Trophoblast cell (in vitro differentiated cells and primary cell): ENCODE measurements around the gene LRP2.
"Not testable (repeated sequence)": the region's sequence is repeated elsewhere in the genome, so short reads cannot be mapped to it uniquely, and the experiment has no call there.

Experiments used
- DNase-seq, 2 donors: peaks; one replicate each; pipeline ENCODE4 v3.0.0-alpha.2; 2016
- H2AFZ ChIP-seq: 2 replicates; pipeline ENCODE4 v1.6.1; 2013; ENCODE audit warnings: low read length, moderate library complexity, mild to moderate bottlenecking; ENCODE audit not compliant: insufficient read depth, poor library complexity
- H2AK5ac ChIP-seq: 2 replicates; pipeline ENCODE4 v1.6.1; 2013; ENCODE audit warnings: mild to moderate bottlenecking, low read length
- H2BK120ac ChIP-seq: 2 replicates; pipeline ENCODE4 v1.6.1; 2013; ENCODE audit warnings: low read length, mild to moderate bottlenecking, moderate library complexity; ENCODE audit not compliant: insufficient read depth, poor library complexity
- H2BK12ac ChIP-seq: 2 replicates; pipeline ENCODE4 v1.6.1; 2013; ENCODE audit warnings: mild to moderate bottlenecking, low read length, moderate library complexity
- H2BK5ac ChIP-seq: 2 replicates; pipeline ENCODE4 v1.6.1; 2013; ENCODE audit warnings: low read length, low read depth, moderate library complexity, mild to moderate bottlenecking; ENCODE audit not compliant: poor library complexity
- H3K14ac ChIP-seq: 2 replicates; pipeline ENCODE4 v1.6.1; 2013; ENCODE audit warnings: mild to moderate bottlenecking, low read length
- H3K18ac ChIP-seq: 2 replicates; pipeline ENCODE4 v1.6.1; 2013; ENCODE audit warnings: mild to moderate bottlenecking, low read length
- H3K23ac ChIP-seq: 2 replicates; pipeline ENCODE4 v1.6.1; 2013; ENCODE audit warnings: low read length
- H3K27ac ChIP-seq: 2 replicates; pipeline ENCODE4 v1.5.1; 2013; ENCODE audit warnings: low read depth, mild to moderate bottlenecking, inconsistent platforms, low read length, moderate library complexity
- H3K27me3 ChIP-seq: 2 replicates; pipeline ENCODE4 v1.6.1; 2013; ENCODE audit warnings: inconsistent platforms, mild to moderate bottlenecking, low read length, moderate library complexity; ENCODE audit not compliant: insufficient read depth
- H3K36me3 ChIP-seq, 2 experiments: 1 replicate in 1 of 2; 2 replicates in 1 of 2; pipeline ENCODE4 v1.6.1; 2013; ENCODE audit warnings: low read length in 2 of 2, mild to moderate bottlenecking in 2 of 2, moderate library complexity in 1 of 2; ENCODE audit not compliant: insufficient read depth in 2 of 2, control insufficient read depth in 1 of 2
- H3K4ac ChIP-seq: 2 replicates; pipeline ENCODE4 v1.6.1; 2013; ENCODE audit warnings: low read depth, mild to moderate bottlenecking, low read length, moderate library complexity
- H3K4me1 ChIP-seq, 2 experiments: 1 replicate in 1 of 2; 2 replicates in 1 of 2; pipeline ENCODE4 v1.6.1; 2013; ENCODE audit warnings: low read length in 2 of 2, mild to moderate bottlenecking in 2 of 2, moderate library complexity in 1 of 2; ENCODE audit not compliant: insufficient read depth in 2 of 2, control insufficient read depth in 1 of 2
- H3K4me2 ChIP-seq: 2 replicates; pipeline ENCODE4 v1.6.1; 2013; ENCODE audit warnings: inconsistent platforms, mild to moderate bottlenecking, low read length, moderate library complexity
- H3K4me3 ChIP-seq: 2 replicates; pipeline ENCODE4 v1.5.1; 2013; ENCODE audit warnings: mild to moderate bottlenecking, low read depth, low read length, inconsistent platforms
- H3K79me1 ChIP-seq: one replicate; pipeline ENCODE4 v1.6.1; 2013; ENCODE audit warnings: low read length
- H3K79me2 ChIP-seq: 2 replicates; pipeline ENCODE4 v1.6.1; 2013; ENCODE audit warnings: low read length, mild to moderate bottlenecking; ENCODE audit not compliant: control insufficient read depth, insufficient read depth, poor library complexity
- H3K9ac ChIP-seq: 2 replicates; pipeline ENCODE4 v1.6.1; 2013; ENCODE audit warnings: mild to moderate bottlenecking, low read length
- H3K9me3 ChIP-seq: 2 replicates; pipeline ENCODE4 v1.6.1; 2013; ENCODE audit warnings: low read depth, mild to moderate bottlenecking, control low read depth, inconsistent platforms, low read length; ENCODE audit not compliant: insufficient read depth
- H4K12ac ChIP-seq: 2 replicates; pipeline ENCODE4 v1.6.1; 2013; ENCODE audit warnings: low read depth, mild to moderate bottlenecking, low read length, moderate library complexity
- H4K8ac ChIP-seq: 2 replicates; pipeline ENCODE4 v1.6.1; 2013; ENCODE audit warnings: low read depth, mild to moderate bottlenecking, low read length, moderate library complexity
- H4K91ac ChIP-seq: one replicate; pipeline ENCODE4 v1.6.1; 2013; ENCODE audit warnings: low read depth, mild to moderate bottlenecking, low read length, moderate library complexity
- WGBS: extraction: QIAGEN DNeasy Blood & Tissue Kit; methylation state at CpG from one replicate; pipeline ENCODE4 v1.1.7; 2013; ENCODE audit warnings: missing lambda C conversion rate; ENCODE audit not compliant: insufficient read length, insufficient coverage; ENCODE audit errors: extremely low coverage; 5-methylcytosine and 5-hydroxymethylcytosine counted together

The LRP2 gene

GRCh38 chr2:169270574-169270973, 91.8 kb downstream of the LRP2 start:
- not testable (repeated sequence) for H3K9me3 ChIP-seq, DNase-seq, H3K9ac ChIP-seq, H3K18ac ChIP-seq, H3K4me2 ChIP-seq, H2BK5ac ChIP-seq, H3K36me3 ChIP-seq, H3K14ac ChIP-seq, H4K91ac ChIP-seq, H3K79me1 ChIP-seq, H2BK12ac ChIP-seq, H4K8ac ChIP-seq, H2BK120ac ChIP-seq, H3K4me1 ChIP-seq, H3K4ac ChIP-seq, H2AK5ac ChIP-seq, H4K12ac ChIP-seq, H3K79me2 ChIP-seq, H3K27ac ChIP-seq, H3K27me3 ChIP-seq, H3K4me3 ChIP-seq, H2AFZ ChIP-seq, H3K23ac ChIP-seq
- WGBS, result no CpG with 5 or more reads among the region's 6 CpGs

GRCh38 chr2:169265591-169265990, 96.7 kb downstream of the LRP2 start:
- Histone ChIP-seq H3K9me3 (no peaks in the 10 kb centered on the region), H3K36me3 (no peaks in the 10 kb centered on the region), H3K14ac (no peak overlapping the region), H3K18ac (no peak overlapping the region), H3K79me2 (no peaks in the 10 kb centered on the region), H2BK120ac (no peak overlapping the region), H4K8ac (no peak overlapping the region), H2AK5ac (no peak overlapping the region), H4K12ac (no peak overlapping the region), H3K9ac (no peak overlapping the region), H2BK5ac (no peak overlapping the region), H3K27me3 (no peaks in the 10 kb centered on the region), H3K27ac (no peak overlapping the region), H3K4me1 (no peaks in the 10 kb centered on the region), H4K91ac (no peak overlapping the region), H2BK12ac (no peak overlapping the region), H3K79me1 (no peaks in the 10 kb centered on the region), H3K4ac (no peak overlapping the region), H3K4me3 (no peak overlapping the region), H2AFZ (no peak overlapping the region), H3K4me2 (no peak overlapping the region), H3K23ac (no peak overlapping the region)
- no CpG with 5 or more reads among the region's 1 CpG for WGBS
- no peak for DNase-seq

GRCh38 chr2:169260846-169261642, 101.3 kb downstream of the LRP2 start:
- Histone ChIP-seq H2AK5ac (no peak overlapping the region), H2AFZ (no peak overlapping the region), H3K27ac (no peak overlapping the region), H4K8ac (no peak overlapping the region), H3K4me3 (no peak overlapping the region), H3K18ac (no peak overlapping the region), H3K14ac (no peak overlapping the region), H3K79me1 (no peaks in the 10 kb centered on the region), H3K9me3 (no peaks in the 10 kb centered on the region), H3K23ac (no peak overlapping the region), H4K12ac (no peak overlapping the region), H3K4me1 (no peaks in the 10 kb centered on the region), H3K4me2 (no peak overlapping the region), H3K27me3 (no peaks in the 10 kb centered on the region), H2BK12ac (no peak overlapping the region), H2BK5ac (no peak overlapping the region), H4K91ac (no peak overlapping the region), H2BK120ac (no peak overlapping the region), H3K9ac (no peak overlapping the region), H3K4ac (no peak overlapping the region), H3K36me3 (no peaks in the 10 kb centered on the region), H3K79me2 (no peaks in the 10 kb centered on the region)
- no peak for DNase-seq

- Histone ChIP-seq H3K27me3 (no peaks in the 10 kb centered on the region), H3K9ac (no peak overlapping the region), H4K91ac (no peak overlapping the region), H2BK12ac (no peak overlapping the region), H3K27ac (no peak overlapping the region), H3K18ac (no peak overlapping the region), H3K4me3 (no peak overlapping the region), H3K9me3 (no peaks in the 10 kb centered on the region), H2BK120ac (no peak overlapping the region), H3K79me1 (no peaks in the 10 kb centered on the region), H4K12ac (no peak overlapping the region), H2AFZ (no peak overlapping the region), H3K4me2 (no peak overlapping the region), H2BK5ac (no peak overlapping the region), H2AK5ac (no peak overlapping the region), H3K14ac (no peak overlapping the region), H4K8ac (no peak overlapping the region), H3K36me3 (no peaks in the 10 kb centered on the region), H3K4ac (no peak overlapping the region), H3K23ac (no peak overlapping the region), H3K79me2 (no peaks in the 10 kb centered on the region), H3K4me1 (no peaks in the 10 kb centered on the region)
- no CpG with 5 or more reads among the region's 1 CpG for WGBS
- DNase-seq, result peak; percentile 5 to 6
Measured at GRCh38 chr2:169260246-169260645, 102.1 kb downstream of the LRP2 start.
